HEK293 (cell line): ENCODE results near the gene SLC31A1.

Source experiments
- ELK4 ChIP-seq: IDR thresholded peaks from 2 replicates; pipeline ENCODE4 v1.6.1; 2011; ENCODE audit warnings: mild to moderate bottlenecking, low read depth, low read length, borderline replicate concordance
- FEZF1 ChIP-seq: fragments of 450-650 bp; formaldehyde crosslinking; IDR thresholded peaks from 2 replicates; pipeline ENCODE4 v1.5.1; 2016; ENCODE audit warnings: missing biosample characterization, missing genetic modification characterization
- PRDM1 ChIP-seq: fragments of 450-650 bp; formaldehyde crosslinking; IDR thresholded peaks from 2 replicates; pipeline ENCODE4; 2016; ENCODE audit warnings: missing biosample characterization, missing genetic modification characterization
- REST ChIP-seq: fragments of 450-650 bp; formaldehyde crosslinking; IDR thresholded peaks from 2 replicates; pipeline ENCODE4 v1.5.1; 2016; ENCODE audit warnings: missing biosample characterization, missing genetic modification characterization
- SALL2 ChIP-seq: fragments of 450-650 bp; formaldehyde crosslinking; IDR thresholded peaks from 2 replicates; pipeline ENCODE4 v1.5.0; 2017; ENCODE audit warnings: missing biosample characterization, mild to moderate bottlenecking, missing genetic modification characterization, borderline replicate concordance
- ZNF416 ChIP-seq: fragments of 450-650 bp; formaldehyde crosslinking; IDR thresholded peaks from 2 replicates; pipeline ENCODE4 v1.5.1; 2016; ENCODE audit warnings: missing biosample characterization, missing genetic modification characterization
- ZNF561 ChIP-seq: fragments of 450-650 bp; IDR thresholded peaks from 2 replicates; pipeline ENCODE4 v1.5.1; 2018; ENCODE audit warnings: missing biosample characterization, missing genetic modification characterization, borderline replicate concordance
- ZNF621 ChIP-seq: fragments of 450-650 bp; formaldehyde crosslinking; IDR thresholded peaks from 2 replicates; pipeline ENCODE4 v1.5.1; 2017; ENCODE audit warnings: missing biosample characterization, missing genetic modification characterization
- TF ChIP-seq, protein P1 (sequence below): fragments of 450-650 bp; formaldehyde crosslinking; IDR thresholded peaks from 2 replicates; pipeline ENCODE4 v1.5.1; 2016; ENCODE audit warnings: missing biosample characterization, missing genetic modification characterization
- TF ChIP-seq, protein P2 (sequence below): fragments of 450-650 bp; formaldehyde crosslinking; IDR thresholded peaks from 2 replicates; pipeline ENCODE4 v1.5.1; 2017; ENCODE audit warnings: missing biosample characterization, missing genetic modification characterization
- TF ChIP-seq, protein P3 (sequence below): fragments of 450-650 bp; formaldehyde crosslinking; IDR thresholded peaks from 2 replicates; pipeline ENCODE4 v1.5.1; 2017; ENCODE audit warnings: missing biosample characterization, missing genetic modification characterization

DNA sequence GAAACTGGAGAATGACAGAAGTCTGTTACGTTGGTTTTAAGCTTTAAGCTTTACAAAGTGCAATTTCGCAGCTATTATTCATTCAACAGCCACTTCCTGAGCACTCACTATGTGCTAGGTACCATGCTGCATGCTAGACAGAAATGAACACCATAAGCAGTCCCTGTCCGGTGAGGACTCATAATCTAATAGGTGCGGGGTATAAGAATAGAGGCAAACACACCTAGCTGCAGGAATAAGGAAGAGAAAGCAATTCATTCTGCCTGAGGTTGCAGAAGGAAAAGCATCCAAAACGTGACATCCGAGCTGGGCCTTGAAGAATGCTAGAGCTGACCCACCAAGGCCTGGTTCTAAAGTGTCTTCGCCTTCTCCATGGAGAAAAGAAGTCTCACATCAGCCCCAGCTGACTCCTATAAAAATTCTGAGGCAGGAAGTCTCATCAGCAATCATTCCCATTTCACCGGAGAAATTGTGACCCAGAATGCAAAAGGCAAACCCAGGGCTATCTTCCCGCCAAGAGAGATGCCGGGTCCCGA is 809 bp upstream of the SLC31A1 start:
- TF ChIP-seq, protein P1, sequence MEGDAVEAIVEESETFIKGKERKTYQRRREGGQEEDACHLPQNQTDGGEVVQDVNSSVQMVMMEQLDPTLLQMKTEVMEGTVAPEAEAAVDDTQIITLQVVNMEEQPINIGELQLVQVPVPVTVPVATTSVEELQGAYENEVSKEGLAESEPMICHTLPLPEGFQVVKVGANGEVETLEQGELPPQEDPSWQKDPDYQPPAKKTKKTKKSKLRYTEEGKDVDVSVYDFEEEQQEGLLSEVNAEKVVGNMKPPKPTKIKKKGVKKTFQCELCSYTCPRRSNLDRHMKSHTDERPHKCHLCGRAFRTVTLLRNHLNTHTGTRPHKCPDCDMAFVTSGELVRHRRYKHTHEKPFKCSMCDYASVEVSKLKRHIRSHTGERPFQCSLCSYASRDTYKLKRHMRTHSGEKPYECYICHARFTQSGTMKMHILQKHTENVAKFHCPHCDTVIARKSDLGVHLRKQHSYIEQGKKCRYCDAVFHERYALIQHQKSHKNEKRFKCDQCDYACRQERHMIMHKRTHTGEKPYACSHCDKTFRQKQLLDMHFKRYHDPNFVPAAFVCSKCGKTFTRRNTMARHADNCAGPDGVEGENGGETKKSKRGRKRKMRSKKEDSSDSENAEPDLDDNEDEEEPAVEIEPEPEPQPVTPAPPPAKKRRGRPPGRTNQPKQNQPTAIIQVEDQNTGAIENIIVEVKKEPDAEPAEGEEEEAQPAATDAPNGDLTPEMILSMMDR (tag by site-specific recombination), result no peak
- TF ChIP-seq ELK4, result no peak
- TF ChIP-seq, protein P2, sequence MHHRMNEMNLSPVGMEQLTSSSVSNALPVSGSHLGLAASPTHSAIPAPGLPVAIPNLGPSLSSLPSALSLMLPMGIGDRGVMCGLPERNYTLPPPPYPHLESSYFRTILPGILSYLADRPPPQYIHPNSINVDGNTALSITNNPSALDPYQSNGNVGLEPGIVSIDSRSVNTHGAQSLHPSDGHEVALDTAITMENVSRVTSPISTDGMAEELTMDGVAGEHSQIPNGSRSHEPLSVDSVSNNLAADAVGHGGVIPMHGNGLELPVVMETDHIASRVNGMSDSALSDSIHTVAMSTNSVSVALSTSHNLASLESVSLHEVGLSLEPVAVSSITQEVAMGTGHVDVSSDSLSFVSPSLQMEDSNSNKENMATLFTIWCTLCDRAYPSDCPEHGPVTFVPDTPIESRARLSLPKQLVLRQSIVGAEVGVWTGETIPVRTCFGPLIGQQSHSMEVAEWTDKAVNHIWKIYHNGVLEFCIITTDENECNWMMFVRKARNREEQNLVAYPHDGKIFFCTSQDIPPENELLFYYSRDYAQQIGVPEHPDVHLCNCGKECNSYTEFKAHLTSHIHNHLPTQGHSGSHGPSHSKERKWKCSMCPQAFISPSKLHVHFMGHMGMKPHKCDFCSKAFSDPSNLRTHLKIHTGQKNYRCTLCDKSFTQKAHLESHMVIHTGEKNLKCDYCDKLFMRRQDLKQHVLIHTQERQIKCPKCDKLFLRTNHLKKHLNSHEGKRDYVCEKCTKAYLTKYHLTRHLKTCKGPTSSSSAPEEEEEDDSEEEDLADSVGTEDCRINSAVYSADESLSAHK (tag by site-specific recombination), result no peak
- TF ChIP-seq, protein P3, sequence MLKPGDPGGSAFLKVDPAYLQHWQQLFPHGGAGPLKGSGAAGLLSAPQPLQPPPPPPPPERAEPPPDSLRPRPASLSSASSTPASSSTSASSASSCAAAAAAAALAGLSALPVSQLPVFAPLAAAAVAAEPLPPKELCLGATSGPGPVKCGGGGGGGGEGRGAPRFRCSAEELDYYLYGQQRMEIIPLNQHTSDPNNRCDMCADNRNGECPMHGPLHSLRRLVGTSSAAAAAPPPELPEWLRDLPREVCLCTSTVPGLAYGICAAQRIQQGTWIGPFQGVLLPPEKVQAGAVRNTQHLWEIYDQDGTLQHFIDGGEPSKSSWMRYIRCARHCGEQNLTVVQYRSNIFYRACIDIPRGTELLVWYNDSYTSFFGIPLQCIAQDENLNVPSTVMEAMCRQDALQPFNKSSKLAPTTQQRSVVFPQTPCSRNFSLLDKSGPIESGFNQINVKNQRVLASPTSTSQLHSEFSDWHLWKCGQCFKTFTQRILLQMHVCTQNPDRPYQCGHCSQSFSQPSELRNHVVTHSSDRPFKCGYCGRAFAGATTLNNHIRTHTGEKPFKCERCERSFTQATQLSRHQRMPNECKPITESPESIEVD (tag by site-specific recombination), result no peak
- no peak for TF ChIP-seq ZNF561
- no peak for TF ChIP-seq ZNF621
- no peak for TF ChIP-seq FEZF1 (tag by site-specific recombination)
- TF ChIP-seq ZNF416, result no peak
- TF ChIP-seq SALL2 (tag by site-specific recombination), result no peak
- no peak for TF ChIP-seq REST (tag by site-specific recombination)
- no peak for TF ChIP-seq PRDM1 (tag by site-specific recombination)
